Lower leg skin (tissue), 3 donors: Measurements from ENCODE around the gene MUC3A.

Source experiments
- CTCF ChIP-seq, 3 donors: fragments of 450-650 bp; IDR thresholded peaks; one replicate each; pipeline ENCODE4 v1.5.1; 2016; ENCODE audit warnings: antibody characterized with exemption in 3 of 3, mild to moderate bottlenecking in 3 of 3, moderate library complexity in 2 of 3
- POLR2A ChIP-seq, 2 donors: fragments of 450-650 bp; IDR thresholded peaks; one replicate each; pipeline ENCODE4 v1.6.1; 2016 to 2017; ENCODE audit warnings: antibody characterized with exemption in 2 of 2, mild to moderate bottlenecking in 1 of 2, moderate library complexity in 1 of 2

- no peak for TF ChIP-seq CTCF (IDR thresholded peaks at IDR 0.05)
- no peak for TF ChIP-seq POLR2A (IDR thresholded peaks at IDR 0.05)
Measured at GRCh38 chr7:100983451-100984187, 34.3 kb downstream of the MUC3A start.
